GM19468 (cell line): ENCODE data around the gene RTP5.
"Not testable (repeated sequence)": the region's sequence is repeated elsewhere in the genome, so short reads cannot be mapped to it uniquely, and the experiment has no call there.

Source experiments
- ATAC-seq: cut with Tn5 transposase; IDR thresholded peaks from one replicate; pipeline ENCODE4 v1.9.1; 2021; ENCODE audit warnings: mild to moderate bottlenecking, moderate library complexity, moderate number of reproducible peaks; ENCODE audit not compliant: unreplicated experiment; ENCODE audit errors: extremely low read depth

Gene RTP5

DNA sequence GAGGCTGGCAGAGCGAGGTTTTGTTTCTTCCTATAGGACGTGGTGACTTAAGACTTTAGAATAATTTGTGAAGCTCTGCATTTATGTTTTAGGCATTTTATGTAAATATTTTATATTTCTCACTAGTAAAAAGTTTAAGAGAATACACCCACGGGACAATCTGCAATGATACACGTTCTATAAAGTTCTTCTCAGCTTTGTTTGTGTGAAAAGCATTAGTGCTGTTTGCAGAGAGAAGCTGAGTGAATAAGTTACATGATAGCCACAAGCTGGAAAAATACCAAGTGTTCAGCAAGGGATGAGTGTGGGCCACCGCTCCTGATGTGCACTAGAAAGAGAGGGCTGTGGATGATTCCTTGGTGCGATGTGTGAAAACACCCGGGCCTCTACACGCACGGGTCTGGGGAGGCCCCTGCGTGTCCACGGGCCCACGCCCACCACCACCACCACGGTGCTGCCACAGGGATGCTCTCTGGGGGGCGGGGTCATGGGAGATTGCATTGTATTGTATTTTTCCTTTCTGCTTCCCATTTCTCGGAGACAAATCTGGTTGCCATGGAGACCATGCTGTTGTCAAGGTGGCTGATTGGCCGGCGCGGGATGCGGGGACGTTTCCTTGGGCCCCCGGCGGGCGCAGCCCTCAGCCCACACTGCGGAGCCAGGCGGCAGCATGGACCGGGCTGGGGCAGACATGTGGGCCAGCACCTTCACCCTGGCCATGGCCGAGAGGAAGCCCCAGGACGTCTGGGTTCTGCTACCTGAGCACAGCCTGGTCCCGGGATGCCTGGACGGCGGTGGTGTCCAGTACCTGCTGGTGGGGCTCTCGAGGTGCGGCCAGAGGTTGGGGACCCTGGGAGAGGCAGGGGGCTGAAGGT, at the start of gene RTP5:
Gene RTP5, plus strand, starts transcription at position 643 of the 875 bp plus-strand sequence. Its CDS starts 28 bp downstream, at position 671.
- no peak for ATAC-seq

DNA sequence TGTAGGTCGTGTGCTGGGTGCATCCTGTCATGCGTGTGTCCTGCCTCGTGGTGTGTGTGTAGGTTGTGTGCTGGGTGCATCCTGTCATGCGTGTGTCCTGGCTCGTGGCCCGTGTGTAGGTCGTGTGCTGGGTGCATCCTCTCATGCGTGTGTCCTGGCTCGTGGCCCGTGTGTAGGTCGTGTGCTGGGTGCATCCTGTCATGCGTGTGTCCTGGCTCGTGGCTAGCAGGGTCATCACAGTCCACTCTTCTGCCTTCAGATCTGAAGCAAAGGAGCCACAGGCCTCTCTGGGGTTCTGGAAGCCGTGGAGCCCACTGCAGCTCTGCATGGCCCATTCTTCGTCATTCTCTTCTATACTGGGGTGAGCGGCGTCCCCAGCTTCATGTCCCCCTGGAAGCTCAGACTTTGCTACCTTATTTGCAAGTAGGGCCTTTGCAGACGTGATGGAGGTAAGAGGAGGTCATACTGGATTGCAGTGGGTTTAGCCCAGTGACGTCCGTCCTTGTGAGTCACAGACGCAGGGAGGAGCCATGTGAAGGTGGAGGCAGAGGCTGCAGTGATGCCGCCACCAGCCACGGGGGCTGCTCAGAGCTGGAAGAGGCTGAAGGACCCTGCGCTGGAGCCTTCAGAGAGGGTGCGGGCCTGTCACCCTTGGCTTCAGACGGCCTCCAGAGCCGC, 49.4 kb upstream of the RTP5 start:
- ATAC-seq = not testable (repeated sequence)

DNA sequence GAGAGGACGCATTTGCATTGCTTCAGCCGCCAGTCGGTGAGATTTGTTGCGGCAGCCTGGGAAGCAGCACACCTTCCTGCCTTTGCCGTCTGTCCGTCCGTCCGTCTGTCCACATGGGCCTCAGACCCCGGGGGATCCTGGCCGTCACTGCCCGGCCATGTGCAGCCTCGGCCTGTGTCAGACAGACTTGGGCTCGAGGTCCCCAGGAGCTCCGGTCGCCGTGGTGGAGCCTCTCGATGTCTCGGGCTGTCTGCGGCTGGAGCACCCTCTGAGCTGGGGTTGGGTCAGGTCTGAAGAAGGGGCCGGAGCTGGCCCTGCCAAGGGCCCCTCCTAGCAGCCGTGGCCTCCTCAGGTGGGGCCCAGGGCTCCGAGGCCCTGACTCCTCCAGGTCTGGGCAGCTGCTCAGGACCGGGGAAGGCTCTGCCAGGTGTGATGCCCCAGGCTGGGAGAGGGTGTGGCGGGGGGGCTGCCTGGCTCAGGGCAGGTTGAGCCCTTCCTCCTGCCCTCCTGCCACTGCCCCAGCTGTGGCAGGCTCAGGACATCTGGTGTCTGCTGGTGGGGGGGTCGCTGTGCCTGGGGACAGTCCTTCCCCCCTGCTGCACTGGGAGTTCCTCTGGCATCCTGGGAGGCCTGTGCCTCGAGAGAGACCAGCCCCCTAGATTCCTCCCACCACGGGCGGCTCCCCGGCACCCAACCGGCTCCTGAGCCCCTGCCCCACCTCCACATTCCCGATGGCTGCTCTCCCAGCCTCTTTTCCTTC, 48.7 kb upstream of the RTP5 start:
- ATAC-seq = no peak

DNA sequence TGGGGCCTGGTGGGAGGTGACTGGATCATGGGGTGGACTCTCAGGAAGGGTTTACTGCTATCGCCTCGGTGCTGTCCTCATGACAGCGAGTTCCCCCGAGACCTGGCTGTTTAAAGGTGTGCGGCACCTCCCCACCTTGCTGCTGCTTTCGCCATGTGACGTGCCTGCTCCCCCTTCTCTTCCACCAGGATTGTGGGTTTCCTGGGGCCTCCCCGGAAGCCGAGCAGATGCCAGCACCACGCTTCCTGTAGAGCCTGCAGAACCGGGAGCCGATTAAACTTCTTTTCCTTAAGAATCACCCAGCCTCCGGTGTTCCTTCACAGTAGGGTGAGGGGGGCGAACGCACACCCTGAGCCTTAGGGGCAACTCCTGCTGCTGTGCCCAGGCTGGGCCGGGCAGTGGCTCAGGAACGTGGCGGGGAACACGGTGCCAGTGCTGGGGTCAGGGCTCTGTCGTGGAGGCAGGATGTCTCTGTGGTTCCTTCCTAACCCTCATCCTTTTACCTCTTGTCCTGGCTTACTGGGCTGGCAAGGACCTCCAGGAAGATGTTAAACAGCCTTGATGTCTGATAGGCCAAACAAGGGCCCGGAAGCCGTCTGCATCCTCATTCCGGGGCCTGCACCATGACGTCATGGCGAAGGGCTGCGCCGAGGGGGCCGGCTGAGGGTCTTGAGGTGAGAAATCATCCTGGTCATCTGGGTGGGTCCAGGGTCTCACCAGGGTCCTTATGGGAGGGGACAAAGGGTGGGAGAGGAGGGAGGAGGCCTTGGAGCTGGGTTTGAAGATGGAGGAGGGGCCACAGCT, 47.9 kb upstream of the RTP5 start:
- no peak for ATAC-seq

DNA sequence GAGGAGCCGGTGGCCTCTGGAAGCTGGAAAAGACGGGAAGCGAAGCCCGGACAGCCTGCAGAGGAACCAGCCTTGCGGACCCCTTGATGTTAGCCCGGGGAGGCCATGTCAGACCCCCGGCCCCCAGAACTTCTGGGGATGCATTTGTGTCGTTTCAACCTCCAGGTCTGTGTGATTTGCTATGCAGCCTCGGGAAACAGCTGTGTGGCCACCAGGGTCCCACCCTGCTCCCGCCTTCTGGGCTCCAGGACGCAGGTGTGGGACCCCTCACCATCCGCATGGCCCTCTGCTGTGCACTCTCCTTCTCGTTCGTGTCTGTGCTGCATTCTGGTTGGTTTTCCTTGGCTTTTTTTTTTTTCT, 47.3 kb upstream of the RTP5 start:
- ATAC-seq = no peak

DNA sequence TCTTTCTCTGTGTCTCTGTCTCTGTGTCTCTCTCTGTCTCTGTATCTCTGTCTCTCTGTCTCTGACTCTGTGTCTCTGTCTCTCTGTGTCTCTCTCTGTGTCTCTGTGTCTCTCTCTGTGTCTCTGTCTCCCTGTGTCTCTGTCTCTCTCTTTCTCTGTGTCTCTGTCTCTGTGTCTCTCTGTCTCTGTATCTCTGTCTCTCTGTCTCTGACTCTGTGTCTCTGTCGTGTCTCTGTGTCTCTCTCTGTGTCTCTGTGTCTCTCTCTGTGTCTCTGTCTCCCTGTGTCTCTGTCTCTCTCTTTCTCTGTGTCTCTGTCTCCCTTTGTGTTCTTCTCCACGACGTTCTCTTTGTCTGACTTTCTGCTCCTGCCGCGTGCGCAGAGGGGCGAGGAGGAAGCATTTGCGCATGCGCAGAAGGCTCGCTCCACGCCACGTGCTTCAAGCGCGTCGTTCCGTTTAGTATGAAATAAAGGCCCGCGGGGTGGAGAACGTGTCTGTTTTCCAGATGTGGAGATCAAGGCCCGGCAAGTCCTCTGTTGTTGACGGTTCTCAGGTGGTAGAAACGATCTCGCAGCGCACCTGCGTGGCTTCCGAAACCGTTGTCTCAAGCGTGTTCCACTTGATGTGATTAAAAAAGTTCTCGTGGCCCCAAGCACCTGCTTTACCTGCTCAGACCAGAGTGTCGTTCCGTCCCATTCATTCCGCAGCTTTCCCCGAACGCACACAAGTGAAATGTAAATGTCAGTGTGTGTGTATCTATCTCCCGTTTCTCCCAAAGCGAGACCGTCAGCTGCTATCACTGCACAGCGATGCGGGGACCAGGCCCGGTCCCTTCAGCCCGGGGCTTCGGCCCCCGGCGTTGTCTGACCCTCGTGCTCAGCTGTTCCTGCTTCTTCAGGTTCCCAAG, 45.7 kb upstream of the RTP5 start:
- not testable (repeated sequence) for ATAC-seq

DNA sequence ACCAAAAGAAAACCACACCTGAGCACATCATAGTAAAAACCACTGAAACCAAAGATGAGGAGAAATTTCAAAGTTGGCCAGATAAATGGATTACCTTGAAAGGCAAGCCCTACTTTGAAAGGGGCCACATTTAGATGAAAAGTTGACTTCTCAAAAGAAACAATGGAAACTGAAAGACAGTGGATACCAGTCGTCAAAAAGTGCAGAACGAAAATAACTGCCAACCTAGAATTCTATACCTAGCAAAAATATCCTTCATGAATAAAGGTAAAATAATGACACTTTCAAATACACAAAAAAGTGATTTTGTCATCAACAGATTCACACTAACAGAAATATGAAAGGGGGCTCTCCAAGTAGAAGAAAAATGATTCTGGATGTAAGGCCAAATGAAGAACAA, 42.1 kb upstream of the RTP5 start:
- no peak for ATAC-seq

DNA sequence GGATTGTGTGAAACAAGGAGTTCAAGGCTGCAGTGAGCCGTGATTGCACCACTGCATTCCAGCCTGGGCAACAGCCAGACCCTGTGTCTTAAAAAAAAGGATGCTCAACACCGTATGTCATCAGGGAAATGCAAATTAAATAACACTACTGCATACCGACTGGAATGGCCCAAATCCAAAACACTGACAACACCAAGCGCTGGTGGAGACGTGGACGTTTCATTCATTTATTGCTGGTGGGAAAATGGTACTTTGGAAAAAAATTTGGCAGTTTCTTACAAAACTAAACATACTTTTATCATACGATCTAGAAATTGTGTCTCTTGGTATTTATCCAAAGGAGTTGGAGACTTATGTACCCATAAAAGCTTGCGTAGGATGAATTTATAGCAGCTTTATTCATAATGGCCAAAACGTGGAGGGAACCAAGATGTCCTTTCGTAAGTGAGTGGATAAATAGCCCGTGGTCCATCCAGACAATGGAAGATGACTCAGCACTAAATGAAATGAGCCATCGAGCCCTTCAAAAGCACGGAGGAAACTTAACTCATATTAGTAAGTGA, 36.3 kb upstream of the RTP5 start:
- no peak for ATAC-seq

DNA sequence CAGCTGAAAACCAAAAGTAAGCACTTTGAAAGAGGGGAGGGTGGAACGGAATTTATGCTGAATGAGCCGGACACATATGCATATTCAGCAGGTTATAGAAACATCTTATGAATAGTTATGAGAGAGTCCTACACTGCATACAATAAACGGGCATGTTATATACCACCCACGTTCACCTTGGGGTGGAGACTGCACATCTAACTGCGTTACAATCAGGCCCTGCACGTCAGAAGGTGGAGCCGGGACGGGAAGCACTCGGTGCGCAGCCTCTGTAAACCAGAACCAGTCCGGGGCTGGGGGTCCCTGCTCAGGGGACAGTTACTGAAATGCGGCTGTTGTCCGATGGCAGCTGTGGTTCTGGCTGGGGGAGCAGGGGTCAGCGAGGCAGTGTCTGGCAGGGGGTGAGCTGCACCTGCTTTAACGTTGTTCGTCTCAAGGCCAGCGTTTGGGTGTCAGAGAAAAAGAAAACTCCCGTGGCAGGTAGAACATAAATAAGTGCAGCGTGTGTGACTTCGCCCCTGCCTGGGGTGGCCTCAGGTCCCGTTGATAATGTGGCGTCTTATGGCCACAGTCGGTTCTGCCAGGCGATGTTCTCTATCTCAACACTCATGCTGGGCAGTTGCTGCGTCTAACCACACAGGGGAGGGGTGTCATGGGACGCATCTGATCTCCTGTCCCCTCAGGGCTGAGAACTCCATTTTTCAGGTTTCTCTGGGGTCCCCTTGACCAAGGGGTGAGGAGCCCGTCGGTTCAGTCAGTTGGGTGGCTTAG, 35.6 kb upstream of the RTP5 start:
- not testable (repeated sequence) for ATAC-seq

DNA sequence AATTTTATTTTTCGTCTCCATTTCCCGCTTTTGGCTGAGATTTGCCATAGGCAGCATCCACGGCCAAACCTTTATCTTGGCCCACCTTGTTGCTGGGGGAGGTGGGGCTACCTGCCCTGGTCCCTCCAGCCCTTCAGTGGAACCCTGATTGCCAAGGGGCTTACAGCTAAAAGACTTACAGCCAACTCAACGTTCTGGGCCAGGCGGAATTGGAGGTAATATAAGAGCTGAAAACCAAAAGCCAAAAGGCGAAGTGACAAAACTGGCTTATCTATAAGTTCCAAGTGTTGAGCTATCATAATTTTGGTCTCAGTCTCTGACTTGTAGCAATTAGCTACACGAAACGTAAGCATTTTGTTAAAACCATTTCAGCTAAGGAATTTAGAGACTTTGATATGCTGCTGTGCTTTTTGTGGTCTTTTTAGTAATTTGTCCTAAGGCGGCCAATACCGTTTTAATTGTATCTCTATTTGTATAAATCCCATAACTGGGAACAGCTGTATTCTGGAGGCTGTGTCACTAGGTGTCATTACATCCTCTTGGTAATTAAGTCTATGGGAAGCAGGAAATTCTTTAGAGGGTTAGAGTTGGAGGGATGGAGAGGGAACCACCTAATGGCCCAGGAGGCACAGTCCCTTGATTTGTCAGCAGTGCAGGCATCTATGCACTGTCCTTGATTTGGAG, 34.9 kb upstream of the RTP5 start:
- no peak for ATAC-seq

DNA sequence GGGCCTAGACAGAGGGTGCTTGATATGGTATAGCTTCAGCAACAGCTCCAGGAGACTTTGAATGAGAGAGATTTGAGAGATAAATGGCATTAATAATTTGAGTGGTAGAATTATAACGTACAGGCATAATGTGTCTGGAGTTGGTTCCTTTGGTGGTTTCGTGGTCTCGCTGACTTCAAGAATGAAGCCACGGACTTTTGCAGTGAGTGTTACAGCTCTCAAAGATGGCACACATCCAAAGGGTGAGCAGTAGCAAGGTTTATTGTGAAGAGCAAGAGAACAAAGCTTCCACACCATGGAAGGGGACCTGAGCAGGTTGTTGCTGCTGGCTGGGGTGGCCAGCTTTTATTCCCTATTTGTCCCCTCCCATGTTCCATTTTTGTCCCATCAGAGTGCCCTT, 33.9 kb upstream of the RTP5 start:
- ATAC-seq = no peak

DNA sequence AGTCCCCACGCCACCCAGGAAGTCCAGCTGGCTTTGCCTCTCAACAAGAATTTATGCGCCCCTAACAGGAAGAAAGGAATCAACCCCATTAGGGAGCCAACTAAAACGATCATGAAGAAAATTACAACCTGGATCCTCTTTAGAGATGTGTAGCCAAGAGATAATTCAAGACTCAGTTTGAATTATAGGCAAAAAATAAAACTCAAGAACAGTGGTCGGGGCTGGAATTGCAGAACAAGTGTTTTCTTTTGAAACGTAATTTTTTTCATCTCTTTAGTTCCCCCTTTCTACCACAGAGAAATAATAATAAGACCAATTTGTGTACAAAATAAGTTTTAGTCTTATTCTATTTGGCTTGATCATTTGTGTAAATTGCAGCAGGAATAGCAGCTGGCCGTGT, 33.2 kb upstream of the RTP5 start:
- no peak for ATAC-seq

DNA sequence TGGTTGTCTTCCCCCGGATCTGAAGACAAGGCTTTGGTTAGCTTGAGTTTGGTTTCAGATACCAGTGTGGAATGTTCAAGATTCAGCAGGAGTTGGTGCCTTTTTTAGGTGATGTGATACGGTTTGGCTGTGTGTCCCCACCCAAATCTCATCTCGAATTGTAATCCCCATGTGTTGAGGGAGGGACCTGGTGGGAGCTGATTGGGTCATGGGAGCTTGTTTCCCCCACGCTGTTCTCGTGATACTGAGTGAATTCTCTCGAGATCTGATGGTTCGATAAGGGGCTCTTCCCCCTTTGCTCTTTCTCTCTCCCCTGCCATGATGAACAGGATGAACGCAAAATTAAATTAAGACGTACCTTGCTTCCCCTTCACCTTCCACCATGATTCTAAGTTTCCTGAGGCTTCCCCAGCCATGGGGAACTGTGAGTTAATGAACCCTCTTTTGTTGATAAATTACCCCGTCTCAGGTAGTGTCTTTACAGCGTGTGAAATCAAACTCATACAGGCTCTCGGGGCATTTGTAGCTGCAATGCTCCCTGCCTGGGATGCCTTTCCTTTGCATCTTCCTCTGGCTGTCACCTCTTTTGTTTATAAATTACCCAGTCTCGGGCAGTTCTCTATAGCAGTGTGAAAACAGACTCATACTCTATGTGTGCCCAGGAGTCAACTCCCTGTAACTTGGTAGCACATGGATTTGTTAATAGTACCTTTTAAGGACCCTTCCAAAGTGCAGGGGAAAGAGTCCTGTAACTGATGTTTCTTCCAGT, 32.1 kb upstream of the RTP5 start:
- no peak for ATAC-seq

DNA sequence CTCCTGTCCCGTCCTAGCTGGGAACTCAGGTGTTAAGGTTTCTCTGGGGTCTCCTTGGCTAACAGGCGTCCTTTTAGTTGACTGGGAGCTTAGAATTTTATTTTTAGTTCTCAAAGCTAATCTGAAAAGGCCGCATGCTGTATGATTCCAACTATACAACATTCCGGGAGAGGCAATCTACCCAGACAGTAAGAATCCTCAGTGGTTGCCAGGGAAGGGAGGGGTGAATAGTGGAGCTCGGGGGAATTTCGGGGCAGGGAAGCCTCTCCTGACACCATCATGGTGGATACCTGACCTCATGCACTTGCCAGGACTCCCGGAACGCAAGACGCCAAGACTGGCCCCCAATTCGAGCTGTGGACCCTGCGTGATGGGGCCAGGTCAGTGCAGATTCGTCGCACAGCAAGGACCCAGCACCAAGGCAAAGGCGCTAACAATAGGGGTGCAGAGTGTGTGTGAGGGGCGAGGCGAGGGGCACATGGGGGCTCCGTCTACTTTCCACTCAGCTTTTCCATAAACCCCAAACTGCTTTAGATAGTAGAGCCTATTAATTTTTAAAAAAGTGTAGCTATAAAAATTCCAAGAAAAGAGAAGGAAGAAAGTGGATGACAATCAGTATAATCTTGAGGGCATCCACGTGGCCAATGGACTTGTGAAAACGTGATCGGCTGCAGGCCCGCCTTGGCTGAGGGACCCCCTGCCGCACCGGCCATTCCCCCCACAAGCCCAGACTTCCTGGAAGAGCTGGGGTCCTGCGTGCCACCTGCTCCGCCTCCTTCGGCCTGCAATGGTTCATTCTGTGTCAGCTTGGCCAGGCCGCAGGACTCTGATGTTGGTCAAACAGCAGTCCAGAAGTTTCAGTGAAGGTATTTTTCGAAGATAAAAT, 28.1 kb upstream of the RTP5 start:
- ATAC-seq = no peak

DNA sequence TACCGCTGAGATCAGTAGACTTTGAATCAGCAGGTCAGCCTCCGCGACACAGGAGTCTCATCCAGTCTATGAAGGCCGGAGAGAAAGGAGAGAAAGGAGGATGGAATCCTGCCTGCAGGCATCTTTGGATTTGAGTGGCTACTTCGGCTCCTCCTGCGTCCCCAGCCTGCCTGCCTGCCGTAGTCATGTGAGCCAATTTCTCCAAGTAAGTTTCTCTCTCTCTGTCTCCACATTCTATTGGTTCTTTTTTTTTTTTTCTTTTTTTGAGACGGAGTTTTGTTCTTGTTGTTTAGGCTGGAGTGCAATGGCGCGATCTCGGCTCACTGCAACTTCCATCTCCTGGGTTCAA, 27.5 kb upstream of the RTP5 start:
- no peak for ATAC-seq

DNA sequence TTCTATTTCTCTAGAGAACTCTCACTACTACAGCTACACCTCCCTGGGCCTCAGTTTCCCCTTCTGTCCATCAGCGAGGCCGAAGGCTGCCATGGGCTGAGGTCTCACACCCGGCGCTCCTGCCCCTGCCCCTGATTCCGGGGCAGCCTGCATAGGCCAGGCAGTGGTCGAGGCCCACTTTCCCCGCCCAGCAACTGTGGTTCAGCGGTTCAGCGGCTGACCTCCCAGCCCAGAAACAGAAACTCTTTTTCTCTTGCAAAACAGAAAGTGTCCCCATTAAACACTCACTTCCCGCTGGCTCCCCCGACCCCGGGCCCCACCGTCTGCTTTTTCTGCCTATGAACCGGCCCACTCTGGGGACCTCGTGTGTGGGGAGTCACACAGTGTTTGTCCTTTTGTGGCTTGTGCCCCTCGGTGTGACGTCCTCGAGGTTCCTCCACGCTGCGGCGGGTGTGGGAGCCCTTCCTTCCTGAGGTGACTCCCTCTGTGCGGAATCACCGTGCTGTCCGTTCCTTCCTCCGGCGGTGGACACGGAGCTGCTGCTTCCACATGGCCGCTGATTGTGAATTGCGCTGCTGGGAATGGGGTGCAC, 26.8 kb upstream of the RTP5 start:
- no peak for ATAC-seq
